ENCODE data around the gene PPP1R15A. TPM values are rescaled to one million over a fixed set of nuclear protein-coding genes. Genes with fewer than 3 reads are reported as not detected.

Gene PPP1R15A
- total RNA-seq, 2 experiments from 2014 or later: 23.4 to 31.7 TPM

GRCh38 chr19:48895226-48895625, 23.0 kb downstream of the PPP1R15A start:
- Histone ChIP-seq H3K36me3 (ENCODE audit: insufficient read depth, low read length) (no peaks in the 10 kb centered on the region), H3K4me2 (ENCODE audit: low read length) (no peak overlapping the region), H3K4me1 (ENCODE audit: insufficient read depth, low read length, poor library complexity, severe bottlenecking) (peaks cover 33% of the 10 kb centered on the region), H3K9me3 (ENCODE audit: low read length) (no peaks in the 10 kb centered on the region), H2AFZ (ENCODE audit: low read length) (no peak overlapping the region), H3K4me3 (ENCODE audit: low read depth, low read length, poor library complexity, severe bottlenecking) (no peak overlapping the region), H3K9me2 (ENCODE audit: insufficient read depth, low read length) (no peaks in the 10 kb centered on the region), H3K79me2 (ENCODE audit: insufficient read depth, low read depth, low read length) (no peaks in the 10 kb centered on the region), H4K20me1 (ENCODE audit: insufficient read depth, low read length) (no peaks in the 10 kb centered on the region), H3K27ac (ENCODE audit: low read depth, low read length, poor library complexity, severe bottlenecking) (no peak overlapping the region)
- intact Hi-C loops (cut with micrococcal nuclease; ENCODE audit: unreplicated experiment): no loop called here
- ChIA-PET CTCF (ENCODE audit: unreplicated experiment) (interaction anchor here (0.6 kb wide), 1 partner anchor 75 kb away, joined by 3 read pairs; no protein-coding TSS in a partner anchor), POLR2A (interaction anchor here (1.2 kb wide), 1 partner anchor 22 kb away, joined by 3 read pairs; no protein-coding TSS in a partner anchor)
- no TSS peak for BruUV-seq (replicated peaks)
- DNase-seq (ENCODE audit: low spot score): no peak
- TF ChIP-seq EZH2phosphoT487 (IDR thresholded peaks at IDR 0.05; ENCODE audit: borderline replicate concordance, low read depth, low read length) (no peak), CTCF (conservative IDR thresholded peaks at IDR 0.05; ENCODE audit: low read length) (no peak)

GRCh38 chr19:48896191-48896720, 24.0 kb downstream of the PPP1R15A start:
- BruUV-seq (replicated peaks): no TSS peak
- peaks cover 27% of the 10 kb centered on the region for H3K4me1 ChIP-seq (ENCODE audit: insufficient read depth, low read length, poor library complexity, severe bottlenecking)

More at GRCh38 chr19:48896191-48896720, 24.0 kb downstream of the PPP1R15A start:
- TF ChIP-seq EZH2phosphoT487 (IDR thresholded peaks at IDR 0.05; ENCODE audit: borderline replicate concordance, low read depth, low read length) (no peak), CTCF (conservative IDR thresholded peaks at IDR 0.05; ENCODE audit: low read length) (no peak)
- Histone ChIP-seq H3K36me3 (ENCODE audit: insufficient read depth, low read length) (no peaks in the 10 kb centered on the region), H3K27ac (ENCODE audit: low read depth, low read length, poor library complexity, severe bottlenecking) (no peak overlapping the region), H2AFZ (ENCODE audit: low read length) (no peak overlapping the region), H3K4me3 (ENCODE audit: low read depth, low read length, poor library complexity, severe bottlenecking) (no peak overlapping the region), H4K20me1 (ENCODE audit: insufficient read depth, low read length) (no peaks in the 10 kb centered on the region), H3K9me2 (ENCODE audit: insufficient read depth, low read length) (no peaks in the 10 kb centered on the region), H3K4me2 (ENCODE audit: low read length) (no peak overlapping the region), H3K9me3 (ENCODE audit: low read length) (no peaks in the 10 kb centered on the region), H3K79me2 (ENCODE audit: insufficient read depth, low read depth, low read length) (peaks cover 5% of the 10 kb centered on the region; the same call in 1 of the 2 replicates)
- intact Hi-C loops (cut with micrococcal nuclease; ENCODE audit: unreplicated experiment): no loop called here
- peak; percentile 39 for DNase-seq (ENCODE audit: low spot score)
- ChIA-PET POLR2A (interaction anchor here (0.8 kb wide), 1 partner anchor 16 kb away, joined by 4 read pairs; no protein-coding TSS in a partner anchor), CTCF (ENCODE audit: unreplicated experiment) (no interaction called here)
